ENCODE results near the gene MATCAP1. TPM values are rescaled to one million over a fixed set of nuclear protein-coding genes. Genes with fewer than 3 reads are reported as not detected.

Gene MATCAP1
- total and polyA plus RNA-seq, 12 donors: 12.6 to 237 (median 49.8) TPM

DNA sequence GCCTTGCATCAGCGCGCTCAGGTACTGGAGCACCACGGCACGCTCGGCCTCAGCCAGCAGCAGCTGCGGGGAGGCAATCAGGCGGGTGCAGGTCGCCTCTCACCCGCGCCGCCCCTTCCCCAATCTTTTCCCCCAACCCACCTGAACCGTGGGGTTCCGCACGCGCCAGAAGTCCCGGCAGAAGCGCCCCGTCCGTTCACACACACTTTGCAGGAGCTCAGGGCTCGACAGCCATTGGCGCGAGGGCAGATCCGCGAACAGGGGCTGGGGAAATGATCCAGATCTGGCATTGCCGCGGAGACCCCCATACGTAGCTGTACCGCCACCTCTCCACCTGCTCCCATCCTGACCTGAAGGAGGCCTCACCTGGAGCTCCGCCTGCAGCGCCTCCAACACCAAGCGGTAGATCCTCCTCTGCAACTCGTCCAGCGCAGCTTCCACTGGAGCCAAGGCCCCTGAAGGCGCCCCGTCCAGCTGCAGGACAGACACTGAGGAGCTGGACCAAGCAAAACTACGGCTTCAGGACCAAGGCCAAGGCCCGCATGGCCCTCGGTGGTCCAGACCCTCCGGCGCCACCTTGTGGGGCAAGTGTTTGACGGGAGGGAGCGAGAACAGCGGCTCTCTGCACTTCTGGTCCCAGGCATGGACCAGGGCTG is 1.4 kb upstream of the MATCAP1 start:
- H3K36me3 ChIP-seq (replicated peaks in 1 of 2): no peaks in the 10 kb centered on the region
- H3K4me1 ChIP-seq (replicated peaks in 1 of 2): peaks cover 29 to 49% of the 10 kb centered on the region in 2 donors
- DNase-seq: peak; percentile 90 to 97 (median 95)
- H3K4me3 ChIP-seq: peak overlapping the region in 1 of 4 donors; percentile 74
- no peaks in the 10 kb centered on the region for H3K9me3 ChIP-seq (replicated peaks in 1 of 3)
- TF ChIP-seq, protein P1, sequence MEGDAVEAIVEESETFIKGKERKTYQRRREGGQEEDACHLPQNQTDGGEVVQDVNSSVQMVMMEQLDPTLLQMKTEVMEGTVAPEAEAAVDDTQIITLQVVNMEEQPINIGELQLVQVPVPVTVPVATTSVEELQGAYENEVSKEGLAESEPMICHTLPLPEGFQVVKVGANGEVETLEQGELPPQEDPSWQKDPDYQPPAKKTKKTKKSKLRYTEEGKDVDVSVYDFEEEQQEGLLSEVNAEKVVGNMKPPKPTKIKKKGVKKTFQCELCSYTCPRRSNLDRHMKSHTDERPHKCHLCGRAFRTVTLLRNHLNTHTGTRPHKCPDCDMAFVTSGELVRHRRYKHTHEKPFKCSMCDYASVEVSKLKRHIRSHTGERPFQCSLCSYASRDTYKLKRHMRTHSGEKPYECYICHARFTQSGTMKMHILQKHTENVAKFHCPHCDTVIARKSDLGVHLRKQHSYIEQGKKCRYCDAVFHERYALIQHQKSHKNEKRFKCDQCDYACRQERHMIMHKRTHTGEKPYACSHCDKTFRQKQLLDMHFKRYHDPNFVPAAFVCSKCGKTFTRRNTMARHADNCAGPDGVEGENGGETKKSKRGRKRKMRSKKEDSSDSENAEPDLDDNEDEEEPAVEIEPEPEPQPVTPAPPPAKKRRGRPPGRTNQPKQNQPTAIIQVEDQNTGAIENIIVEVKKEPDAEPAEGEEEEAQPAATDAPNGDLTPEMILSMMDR (IDR thresholded peaks at IDR 0.05): peak; percentile 62 to 90 (median 83)
- TF ChIP-seq POLR2A (IDR thresholded peaks at IDR 0.05): peak in 1 of 2 donors; percentile 28
- 15 to 24% (median 18%) methylated on average over 17 to 43 of the region's 43 CpGs for WGBS, 4 donors
- H3K27me3 ChIP-seq: no peaks in the 10 kb centered on the region
- intact Hi-C loops (cut with DNase I): no loop called here
- peak overlapping the region in 2 of 5 donors; percentile 99 for H3K27ac ChIP-seq

DNA sequence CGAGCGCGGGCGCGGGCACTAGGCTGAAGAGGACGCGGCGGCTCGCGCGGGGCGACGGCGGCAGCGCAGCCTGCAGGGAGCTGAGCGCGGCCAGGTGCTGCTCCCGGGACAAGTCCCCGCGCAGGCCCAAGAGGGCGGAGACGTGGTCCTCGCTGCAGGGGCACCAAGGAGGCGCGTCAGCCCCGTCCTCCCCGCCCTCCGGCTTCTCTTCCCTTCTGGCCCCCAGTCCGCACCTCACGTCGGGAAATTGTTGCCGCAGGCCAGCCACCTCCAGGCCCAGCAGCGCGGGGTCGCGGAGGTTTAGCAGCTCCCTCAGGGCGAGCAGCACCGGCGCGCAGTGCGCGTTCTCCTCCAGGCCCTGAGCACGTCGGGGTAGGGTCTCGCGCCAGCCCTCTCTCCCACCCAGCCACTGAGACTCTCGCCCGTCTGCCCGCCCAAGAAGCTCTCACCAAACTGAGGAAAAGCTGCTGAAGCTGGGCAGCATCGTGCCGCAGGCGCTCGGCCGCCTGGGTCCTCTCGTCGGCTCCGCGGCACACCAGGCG is 761 bp upstream of the MATCAP1 start:
- DNase-seq: no peak
- no peaks in the 10 kb centered on the region for H3K27me3 ChIP-seq
- H3K4me3 ChIP-seq: peak overlapping the region in 2 of 4 donors; percentile 74 to 82
- no peaks in the 10 kb centered on the region for H3K9me3 ChIP-seq (replicated peaks in 1 of 3)
- peaks cover 29 to 44% of the 10 kb centered on the region in 2 donors for H3K4me1 ChIP-seq (replicated peaks in 1 of 2)
- WGBS, 4 donors: 4 to 12% (median 11%) methylated on average over 17 to 59 of the region's 59 CpGs; no CpG with 5 or more reads in 1 of the 4 donors
- no peak for TF ChIP-seq POLR2A (IDR thresholded peaks at IDR 0.05)
- TF ChIP-seq, protein P1 (IDR thresholded peaks at IDR 0.05): no peak
- intact Hi-C loops (cut with DNase I): no loop called here
- no peaks in the 10 kb centered on the region for H3K36me3 ChIP-seq (replicated peaks in 1 of 2)
- H3K27ac ChIP-seq: peak overlapping the region; percentile 65 to 99 (median 99)

DNA sequence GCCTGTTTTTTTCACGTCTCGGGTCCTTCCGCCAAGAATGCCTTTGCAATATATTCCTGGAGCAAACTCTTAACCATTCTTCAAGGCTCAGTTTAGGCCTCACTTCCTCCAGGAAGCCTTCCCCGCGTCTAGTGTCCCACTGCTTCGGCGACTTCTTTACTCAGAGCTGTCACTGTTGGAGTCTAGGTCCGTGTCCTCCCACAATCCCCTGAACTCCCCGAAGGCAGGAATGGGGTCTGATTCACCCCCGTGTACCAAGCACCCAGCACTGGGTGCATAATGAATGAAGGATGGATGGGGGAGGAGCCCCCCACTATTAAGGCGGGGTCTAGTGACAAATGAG is 508 bp downstream of the MATCAP1 start:
- no peak for DNase-seq
- 7 to 11% (median 8%) methylated on average over 11 of the region's 11 CpGs for WGBS, 4 donors
- TF ChIP-seq POLR2A (IDR thresholded peaks at IDR 0.05): no peak
- TF ChIP-seq, protein P1 (IDR thresholded peaks at IDR 0.05): no peak
- intact Hi-C loops (cut with DNase I): no loop called here
- Histone ChIP-seq H3K4me1 (replicated peaks in 1 of 2) (peaks cover 35 to 47% of the 10 kb centered on the region in 2 donors), H3K27me3 (no peaks in the 10 kb centered on the region), H3K27ac (peak overlapping the region; percentile 65 to 99 (median 99)), H3K36me3 (replicated peaks in 1 of 2) (no peaks in the 10 kb centered on the region), H3K9me3 (replicated peaks in 1 of 3) (no peaks in the 10 kb centered on the region), H3K4me3 (peak overlapping the region in 2 of 4 donors; percentile 74 to 82)

DNA sequence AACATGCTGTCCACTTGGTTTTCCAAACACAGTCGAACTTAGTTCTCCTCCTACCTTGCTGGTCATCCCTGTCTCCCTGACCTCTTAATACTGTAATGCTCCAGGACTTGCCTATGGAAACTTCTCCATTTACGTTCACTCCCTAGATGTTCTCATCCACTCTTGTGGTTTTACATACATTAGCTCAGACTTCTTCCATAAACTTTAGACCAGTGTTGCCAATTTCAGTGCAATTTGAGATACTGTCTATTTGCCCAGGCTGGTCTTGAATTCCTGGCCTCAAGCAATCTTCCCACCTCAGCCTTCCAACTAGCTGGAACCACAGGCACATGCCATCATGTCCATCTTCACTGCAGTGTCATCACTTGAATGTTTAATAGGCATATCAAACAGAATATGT is 1.5 kb downstream of the MATCAP1 start:
- Histone ChIP-seq H3K4me3 (no peak overlapping the region), H3K27me3 (no peaks in the 10 kb centered on the region), H3K27ac (peak overlapping the region in 3 of 5 donors; percentile 45 to 99 (median 99)), H3K9me3 (replicated peaks in 1 of 3) (no peaks in the 10 kb centered on the region), H3K4me1 (replicated peaks in 1 of 2) (peaks cover 40 to 56% of the 10 kb centered on the region in 2 donors), H3K36me3 (replicated peaks in 1 of 2) (no peaks in the 10 kb centered on the region)
- intact Hi-C loops (cut with DNase I): no loop called here
- DNase-seq: no peak
- 78 to 90% (median 86%) methylated on average over 2 of the region's 2 CpGs for WGBS, 4 donors
- no peak for TF ChIP-seq POLR2A (IDR thresholded peaks at IDR 0.05)
